ENCODE results near the gene TNRC18.
"Not testable (repeated sequence)": the region's sequence is repeated elsewhere in the genome, so short reads cannot be mapped to it uniquely, and the experiment has no call there.

The TNRC18 gene

DNA sequence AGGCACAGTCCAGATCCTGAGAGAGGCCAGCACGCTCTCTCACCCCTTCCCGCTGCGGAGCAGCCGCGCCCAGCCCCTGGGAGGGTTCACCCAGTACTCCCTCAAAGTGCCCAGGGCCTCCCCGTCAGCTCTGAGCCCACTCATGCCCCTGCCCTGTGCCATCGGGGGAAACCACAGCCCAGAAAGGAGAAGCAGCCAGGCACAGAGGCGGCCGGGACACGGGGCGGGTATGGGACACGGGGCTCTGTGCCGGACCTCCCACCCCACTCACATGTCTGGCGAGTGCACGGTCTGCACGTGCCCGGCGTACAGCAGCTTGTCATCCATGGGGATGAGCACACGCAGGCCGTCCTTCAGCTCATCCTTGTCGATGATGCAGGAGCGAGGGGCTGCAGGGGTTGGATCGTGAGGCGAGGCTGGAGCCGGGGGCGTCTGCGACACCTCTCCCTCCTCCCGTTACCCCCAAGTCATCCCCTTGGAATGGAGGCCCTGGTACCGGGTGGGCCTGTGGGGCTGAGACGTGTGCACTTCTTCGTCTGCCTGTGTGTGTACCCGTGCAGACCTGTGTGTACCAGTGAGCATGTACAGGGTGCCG is 102.7 kb downstream of the TNRC18 start:
- no peak for DNase-seq (ENCODE audit: low read depth in 1 of 2, low spot score in 1 of 2)

DNA sequence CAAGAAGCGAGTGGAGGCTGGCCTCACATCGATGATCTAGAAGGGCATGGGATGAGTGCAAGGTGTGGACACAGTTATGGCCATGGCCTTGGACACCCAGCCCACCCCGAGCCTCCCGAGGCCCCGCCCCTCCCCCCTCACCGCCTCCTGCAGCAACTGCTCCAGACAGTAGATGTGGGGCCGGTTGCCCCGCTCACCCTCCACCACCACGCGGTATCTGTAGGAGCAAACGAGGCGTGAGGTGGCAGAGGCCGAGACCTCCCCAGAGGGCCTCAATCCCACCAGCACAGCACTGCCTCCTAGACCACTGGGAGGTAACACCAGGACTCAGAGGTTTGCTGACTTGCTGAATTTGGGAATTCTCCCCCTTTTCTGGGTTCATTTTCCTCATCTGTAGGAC is 103.2 kb downstream of the TNRC18 start:
- no peak for DNase-seq (ENCODE audit: low read depth in 1 of 2, low spot score in 1 of 2)

DNA sequence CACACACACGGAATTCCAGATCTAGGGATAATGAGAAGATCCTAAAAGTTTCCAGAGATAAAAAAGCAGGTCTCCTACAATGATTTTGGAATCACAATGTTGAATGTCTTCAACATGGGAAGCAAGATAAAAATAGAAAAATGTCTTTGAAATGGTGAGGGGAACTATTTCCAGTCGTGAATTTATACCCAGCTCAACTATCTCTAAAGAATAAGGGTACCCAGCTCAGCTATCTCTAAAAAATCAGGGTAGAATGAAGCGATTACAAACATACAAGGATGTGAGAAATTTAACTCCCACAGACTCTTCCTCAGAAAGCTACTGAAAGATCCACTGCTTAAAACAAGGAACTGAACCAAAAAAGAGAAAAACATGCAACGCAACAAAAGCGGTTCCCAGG is 105.0 kb downstream of the TNRC18 start:
- not testable (repeated sequence) for DNase-seq (ENCODE audit: low read depth in 1 of 2, low spot score in 1 of 2)

- DNase-seq (ENCODE audit: low read depth in 1 of 2, low spot score in 1 of 2) = no peak
These were observed 107.9 kb downstream of the TNRC18 start for GRCh38 chr7:5315761-5316160.

GRCh38 chr7:5314864-5315263 is 108.8 kb downstream of the TNRC18 start:
- no peak for DNase-seq (ENCODE audit: low read depth in 1 of 2, low spot score in 1 of 2)

DNA sequence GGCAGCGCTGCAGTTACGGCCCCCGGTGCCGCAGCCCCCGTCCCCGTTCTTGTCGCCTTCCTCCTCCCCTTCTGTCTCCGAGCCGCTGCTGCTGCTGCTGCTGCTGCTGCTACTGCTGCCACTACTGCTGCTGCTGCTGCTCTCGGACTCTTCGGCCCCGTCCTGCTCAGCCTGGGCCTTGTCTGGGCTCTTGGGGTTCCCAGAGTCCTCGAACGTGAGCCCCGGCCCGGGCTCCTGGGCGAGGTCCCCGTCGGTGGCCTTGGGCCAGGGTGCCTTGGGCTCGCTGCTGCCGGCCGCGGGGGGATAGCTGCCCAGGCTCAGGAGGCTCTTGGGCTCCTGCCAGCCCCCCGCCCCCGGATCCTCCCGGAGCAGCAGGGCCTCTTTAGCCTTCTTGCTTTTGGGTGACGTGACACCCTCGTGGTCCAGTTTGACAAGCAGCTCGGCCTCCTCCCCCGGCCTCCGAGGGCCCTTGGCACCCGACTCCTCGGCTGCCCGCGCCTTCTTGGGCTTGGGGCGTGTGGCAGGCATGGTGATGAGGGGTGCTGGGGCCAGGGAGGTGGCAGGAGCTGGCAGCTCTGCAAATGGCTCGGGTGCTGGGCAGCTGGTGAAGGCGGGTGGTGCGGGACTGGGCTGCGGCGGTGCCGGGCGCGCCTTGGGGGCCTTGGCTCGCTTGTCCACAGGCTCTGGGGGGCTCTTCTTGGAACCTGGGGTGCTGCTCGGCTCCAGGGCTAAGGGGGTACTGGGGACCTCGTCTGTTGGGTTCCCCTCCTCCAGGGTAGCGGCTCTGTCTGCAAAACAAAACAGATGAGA is 110.4 kb downstream of the TNRC18 start:
- DNase-seq (ENCODE audit: low read depth in 1 of 2, low spot score in 1 of 2) = not testable (repeated sequence)

- not testable (repeated sequence) for DNase-seq (ENCODE audit: low read depth in 1 of 2, low spot score in 1 of 2)
These were observed 111.2 kb downstream of the TNRC18 start for GRCh38 chr7:5312276-5313070.

DNA sequence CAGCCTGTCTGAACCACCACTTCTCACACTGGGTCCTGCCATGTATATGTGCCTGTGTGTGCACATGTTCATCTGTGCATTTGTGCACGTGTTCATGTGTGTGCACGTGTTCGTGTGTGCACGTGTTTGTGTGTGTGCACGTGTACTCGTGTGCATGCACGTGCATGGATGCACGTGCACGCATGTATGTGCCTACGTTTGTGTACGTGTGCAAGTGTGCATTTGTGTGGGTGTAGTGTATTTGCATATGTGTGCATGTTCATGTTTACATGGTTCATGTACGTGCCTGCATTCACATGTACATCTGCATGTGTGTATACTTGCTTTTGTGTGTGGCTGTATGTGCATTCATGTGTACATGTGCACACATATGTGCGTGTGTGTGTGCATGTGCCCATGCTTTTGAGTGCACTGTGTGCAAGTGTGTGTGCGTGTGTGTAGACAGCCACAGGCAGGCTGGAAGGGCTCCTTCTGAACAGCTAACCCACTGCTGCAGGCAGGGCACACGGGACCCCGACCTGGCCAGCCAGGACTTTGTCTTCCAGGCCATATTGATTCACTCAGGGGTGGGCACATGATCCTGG is 112.7 kb downstream of the TNRC18 start:
- DNase-seq (ENCODE audit: low read depth in 1 of 2, low spot score in 1 of 2) = no peak

- no peak for DNase-seq (ENCODE audit: low read depth in 1 of 2, low spot score in 1 of 2)
These were observed 114.5 kb downstream of the TNRC18 start for GRCh38 chr7:5309146-5309545.

DNA sequence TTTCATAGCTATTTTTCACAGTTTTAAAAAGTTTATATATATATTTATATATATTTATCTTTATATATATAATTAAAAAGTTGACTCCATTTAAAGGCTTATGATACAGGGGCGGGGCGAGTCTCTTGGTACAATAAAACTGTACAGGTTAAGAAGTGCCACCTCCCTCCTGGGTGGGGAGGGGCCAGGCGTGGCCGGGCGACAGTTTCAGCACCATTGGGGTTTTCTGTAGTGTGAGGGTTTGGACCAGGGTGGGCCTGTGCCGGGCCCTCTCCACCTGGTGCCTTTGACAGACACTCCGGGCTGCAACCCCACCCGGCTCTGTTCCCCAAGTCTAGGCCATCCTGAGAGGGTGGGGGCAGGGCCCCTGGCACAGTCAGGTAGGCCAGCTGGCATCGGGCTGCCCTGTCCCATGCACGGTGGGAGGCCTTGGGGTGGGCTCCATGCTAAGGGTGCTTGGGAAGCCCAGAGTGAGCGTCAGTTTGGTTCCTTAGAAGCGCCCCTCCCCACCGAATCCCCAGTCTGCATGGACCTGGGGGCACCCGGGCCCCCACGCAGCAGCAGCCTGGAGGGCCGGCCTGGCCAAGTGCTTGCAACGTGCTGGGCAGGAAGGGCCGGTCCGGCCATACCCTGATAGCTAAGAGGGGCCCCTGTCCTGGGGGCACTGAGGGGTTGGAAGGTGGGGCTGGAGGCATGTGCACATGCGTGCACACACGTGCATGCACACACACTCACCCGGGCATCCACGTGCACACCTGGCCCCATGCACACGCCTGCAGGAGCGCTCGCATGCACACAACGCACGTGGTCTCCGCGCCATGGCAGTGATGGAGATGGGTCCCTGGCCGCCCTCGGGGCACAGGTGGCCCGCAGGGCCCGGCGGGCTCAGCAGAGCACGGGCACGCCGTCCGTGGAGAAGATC is 116.2 kb downstream of the TNRC18 start:
- DNase-seq (ENCODE audit: low read depth in 1 of 2, low spot score in 1 of 2) = not testable (repeated sequence)

DNA sequence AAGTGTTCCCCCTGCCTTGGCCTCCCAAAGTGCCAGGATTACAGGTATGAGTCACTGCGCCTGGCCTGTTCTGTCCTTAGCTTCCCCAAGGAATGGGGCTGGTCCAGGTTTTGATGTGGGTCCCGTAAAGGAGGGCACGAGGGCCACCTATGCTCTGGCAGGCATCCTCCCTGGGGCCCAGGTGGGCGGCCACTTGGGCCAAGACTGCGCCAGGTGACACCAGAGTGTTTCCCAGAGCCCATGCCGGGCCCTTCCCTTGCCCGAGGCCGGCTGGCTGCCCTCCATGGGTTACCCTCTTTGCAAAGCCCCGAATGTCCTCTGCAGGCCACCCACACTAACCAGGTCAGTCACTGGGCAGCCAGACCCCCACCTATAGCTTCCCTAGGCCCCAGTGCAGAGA is 118.6 kb downstream of the TNRC18 start:
- DNase-seq (ENCODE audit: low read depth in 1 of 2, low spot score in 1 of 2) = not testable (repeated sequence)

GRCh38 chr7:5303591-5304505 is 119.8 kb downstream of the TNRC18 start:
- DNase-seq (ENCODE audit: low read depth in 1 of 2, low spot score in 1 of 2) = no peak

- no peak for DNase-seq (ENCODE audit: low read depth in 1 of 2, low spot score in 1 of 2)
These were observed 120.6 kb downstream of the TNRC18 start for GRCh38 chr7:5303061-5303460.

GRCh38 chr7:5302577-5302976 is 121.1 kb downstream of the TNRC18 start:
- DNase-seq (ENCODE audit: low read depth in 1 of 2, low spot score in 1 of 2) = no peak

DNA sequence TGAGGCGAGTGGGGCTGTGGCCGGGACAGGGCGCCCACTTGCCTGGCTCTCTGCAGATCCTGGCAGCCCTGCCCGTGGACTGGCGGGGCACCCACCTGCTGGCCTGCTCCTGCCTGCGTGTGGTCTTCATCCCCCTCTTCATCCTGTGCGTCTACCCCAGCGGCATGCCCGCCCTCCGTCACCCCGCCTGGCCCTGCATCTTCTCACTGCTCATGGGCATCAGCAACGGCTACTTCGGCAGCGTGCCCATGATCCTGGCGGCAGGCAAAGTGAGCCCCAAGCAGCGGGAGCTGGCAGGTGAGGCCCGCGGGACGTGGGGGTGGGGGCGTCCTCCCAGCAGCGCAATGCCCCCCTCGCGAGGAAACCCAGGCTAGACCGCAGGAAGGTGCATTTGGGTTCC is 123.3 kb downstream of the TNRC18 start:
- DNase-seq (ENCODE audit: low read depth in 1 of 2, low spot score in 1 of 2) = no peak

GRCh38 chr7:5296611-5297226 is 126.9 kb downstream of the TNRC18 start:
- peak; percentile 35 to 51 for DNase-seq (ENCODE audit: low read depth in 1 of 2, low spot score in 1 of 2)

- DNase-seq (ENCODE audit: low read depth in 1 of 2, low spot score in 1 of 2) = no peak
These were observed 127.5 kb downstream of the TNRC18 start for GRCh38 chr7:5296015-5296610.
